Progenitor cell of endocrine pancreas (in vitro differentiated cells): ENCODE data around the gene BNIP3. TPM values are rescaled to one million over a fixed set of nuclear protein-coding genes. Genes with fewer than 3 reads are reported as not detected.

ENCODE experiments used
- DNase-seq: peaks from one replicate; pipeline ENCODE4 v3.0.0; 2021; ENCODE audit warnings: low spot score; ENCODE audit not compliant: unreplicated experiment
- H3K27ac Mint-ChIP-seq: 2 replicates; pipeline ENCODE4 v1.8.0; 2021; ENCODE audit warnings: mild to moderate bottlenecking, moderate library complexity, mixed read lengths
- H3K27me3 Mint-ChIP-seq: 2 replicates; pipeline ENCODE4 v1.8.0; 2021; ENCODE audit warnings: mixed read lengths
- H3K36me3 Mint-ChIP-seq: 2 replicates; pipeline ENCODE4 v1.8.0; 2022; ENCODE audit warnings: mixed read lengths; ENCODE audit not compliant: insufficient read depth
- H3K4me1 Mint-ChIP-seq: 2 replicates; pipeline ENCODE4 v1.8.0; 2021; ENCODE audit warnings: low read depth, mixed read lengths
- H3K4me3 Mint-ChIP-seq: 2 replicates; pipeline ENCODE4 v1.8.0; 2021; ENCODE audit warnings: low read depth, mild to moderate bottlenecking, moderate library complexity, mixed read lengths
- H3K9me3 Mint-ChIP-seq: 2 replicates; pipeline ENCODE4 v1.8.0; 2021; ENCODE audit warnings: low read depth, mixed read lengths
- total RNA-seq: library from RNA; stranded (reverse); gene quantifications from 2 replicates; pipeline ENCODE4 v1.2.1, GENCODE V29; 2021
- TF ChIP-seq, protein P1 (sequence below): fragments of 200-600 bp; sonication (generic); IDR thresholded peaks from one replicate; pipeline ENCODE4 v1.5.0; 2021; ENCODE audit warnings: antibody characterized with exemption, mild to moderate bottlenecking; ENCODE audit not compliant: unreplicated experiment

The BNIP3 gene
- total RNA-seq, 1 donor from 2014 or later, result 32.4 TPM

DNA sequence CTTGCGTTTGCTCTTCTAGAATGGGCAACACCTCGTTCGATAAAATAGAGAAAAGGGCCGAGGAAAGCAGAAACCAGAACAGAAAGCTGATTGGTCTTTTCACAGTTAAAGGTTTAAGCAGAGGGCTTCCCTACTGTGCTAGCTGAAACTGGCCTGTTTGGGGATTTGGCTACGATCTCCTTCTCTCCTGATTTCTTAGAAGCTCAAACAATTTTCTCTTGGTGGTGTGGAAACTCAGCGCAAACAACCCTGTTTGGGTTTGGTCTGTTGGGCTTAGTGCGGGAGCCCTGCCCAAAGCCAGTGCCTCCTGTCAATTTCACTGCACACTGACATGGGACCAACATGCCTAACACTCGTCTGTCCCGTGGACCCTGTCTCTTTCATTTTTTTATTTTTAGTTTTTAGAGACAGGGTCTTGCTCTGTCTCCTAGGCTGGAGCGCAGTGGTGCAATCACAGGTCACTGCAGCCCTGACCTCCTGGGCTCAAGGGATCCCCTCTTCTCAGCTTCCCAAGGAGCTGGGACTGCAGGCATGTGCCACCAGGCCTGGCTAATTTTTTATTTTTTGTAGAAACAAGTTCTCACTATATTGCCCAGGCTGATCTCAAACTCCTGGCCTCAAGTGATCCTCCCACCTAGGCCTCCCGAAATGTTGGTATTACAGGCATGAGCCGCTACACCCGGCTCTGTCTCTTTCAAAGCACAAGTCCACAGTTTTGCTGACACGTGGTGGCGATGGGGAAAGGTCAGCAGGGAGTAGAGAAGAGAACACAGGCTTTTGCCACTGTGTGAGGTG, 16.5 kb upstream of the BNIP3 start:
- no peaks in the 10 kb centered on the region for H3K36me3 Mint-ChIP-seq
- H3K27ac Mint-ChIP-seq, result peak overlapping the region; percentile 16
- H3K4me1 Mint-ChIP-seq, result peaks cover 22% of the 10 kb centered on the region
- H3K27me3 Mint-ChIP-seq, result peaks cover 35% of the 10 kb centered on the region
- no peak for DNase-seq
- H3K9me3 Mint-ChIP-seq, result no peaks in the 10 kb centered on the region
- no peak overlapping the region for H3K4me3 Mint-ChIP-seq
- TF ChIP-seq, protein P1, sequence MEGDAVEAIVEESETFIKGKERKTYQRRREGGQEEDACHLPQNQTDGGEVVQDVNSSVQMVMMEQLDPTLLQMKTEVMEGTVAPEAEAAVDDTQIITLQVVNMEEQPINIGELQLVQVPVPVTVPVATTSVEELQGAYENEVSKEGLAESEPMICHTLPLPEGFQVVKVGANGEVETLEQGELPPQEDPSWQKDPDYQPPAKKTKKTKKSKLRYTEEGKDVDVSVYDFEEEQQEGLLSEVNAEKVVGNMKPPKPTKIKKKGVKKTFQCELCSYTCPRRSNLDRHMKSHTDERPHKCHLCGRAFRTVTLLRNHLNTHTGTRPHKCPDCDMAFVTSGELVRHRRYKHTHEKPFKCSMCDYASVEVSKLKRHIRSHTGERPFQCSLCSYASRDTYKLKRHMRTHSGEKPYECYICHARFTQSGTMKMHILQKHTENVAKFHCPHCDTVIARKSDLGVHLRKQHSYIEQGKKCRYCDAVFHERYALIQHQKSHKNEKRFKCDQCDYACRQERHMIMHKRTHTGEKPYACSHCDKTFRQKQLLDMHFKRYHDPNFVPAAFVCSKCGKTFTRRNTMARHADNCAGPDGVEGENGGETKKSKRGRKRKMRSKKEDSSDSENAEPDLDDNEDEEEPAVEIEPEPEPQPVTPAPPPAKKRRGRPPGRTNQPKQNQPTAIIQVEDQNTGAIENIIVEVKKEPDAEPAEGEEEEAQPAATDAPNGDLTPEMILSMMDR, result no peak

DNA sequence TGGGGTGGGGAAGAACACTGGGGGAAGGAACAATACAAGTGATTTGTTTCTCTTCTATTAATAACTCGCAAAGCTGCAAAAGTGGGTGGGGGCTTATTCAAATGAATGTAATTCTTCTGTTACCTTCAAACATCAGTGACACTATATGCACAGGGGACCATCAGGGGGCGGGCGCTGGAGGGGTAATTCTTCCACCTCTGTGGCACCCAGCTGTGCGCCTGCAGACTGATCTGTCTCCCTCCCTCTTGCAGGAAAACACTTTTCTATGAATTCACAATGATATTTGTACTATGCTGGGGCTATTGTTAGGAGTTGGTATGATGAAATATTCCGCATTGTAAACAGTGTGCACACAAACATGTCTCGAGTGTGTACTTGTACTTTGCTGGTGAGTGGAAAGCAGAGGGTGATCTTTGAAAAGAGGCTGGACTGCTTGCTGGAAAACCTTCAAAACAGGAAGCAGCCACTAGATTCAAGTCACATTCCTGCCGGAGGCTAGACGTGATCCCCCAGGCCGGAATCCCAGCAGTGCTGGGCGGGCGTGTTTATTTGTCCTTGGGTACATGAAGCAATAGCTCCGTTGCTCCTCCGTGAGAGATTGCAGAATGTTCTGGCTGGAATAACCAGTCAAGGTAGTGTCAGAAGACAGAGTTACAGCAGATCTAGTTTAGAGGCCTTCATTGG, 15.8 kb upstream of the BNIP3 start:
- Mint-ChIP-seq H3K4me1 (peaks cover 22% of the 10 kb centered on the region), H3K9me3 (no peaks in the 10 kb centered on the region), H3K27me3 (peaks cover 30% of the 10 kb centered on the region), H3K27ac (no peak overlapping the region), H3K36me3 (no peaks in the 10 kb centered on the region), H3K4me3 (no peak overlapping the region)
- TF ChIP-seq, protein P1, result no peak
- DNase-seq, result no peak

DNA sequence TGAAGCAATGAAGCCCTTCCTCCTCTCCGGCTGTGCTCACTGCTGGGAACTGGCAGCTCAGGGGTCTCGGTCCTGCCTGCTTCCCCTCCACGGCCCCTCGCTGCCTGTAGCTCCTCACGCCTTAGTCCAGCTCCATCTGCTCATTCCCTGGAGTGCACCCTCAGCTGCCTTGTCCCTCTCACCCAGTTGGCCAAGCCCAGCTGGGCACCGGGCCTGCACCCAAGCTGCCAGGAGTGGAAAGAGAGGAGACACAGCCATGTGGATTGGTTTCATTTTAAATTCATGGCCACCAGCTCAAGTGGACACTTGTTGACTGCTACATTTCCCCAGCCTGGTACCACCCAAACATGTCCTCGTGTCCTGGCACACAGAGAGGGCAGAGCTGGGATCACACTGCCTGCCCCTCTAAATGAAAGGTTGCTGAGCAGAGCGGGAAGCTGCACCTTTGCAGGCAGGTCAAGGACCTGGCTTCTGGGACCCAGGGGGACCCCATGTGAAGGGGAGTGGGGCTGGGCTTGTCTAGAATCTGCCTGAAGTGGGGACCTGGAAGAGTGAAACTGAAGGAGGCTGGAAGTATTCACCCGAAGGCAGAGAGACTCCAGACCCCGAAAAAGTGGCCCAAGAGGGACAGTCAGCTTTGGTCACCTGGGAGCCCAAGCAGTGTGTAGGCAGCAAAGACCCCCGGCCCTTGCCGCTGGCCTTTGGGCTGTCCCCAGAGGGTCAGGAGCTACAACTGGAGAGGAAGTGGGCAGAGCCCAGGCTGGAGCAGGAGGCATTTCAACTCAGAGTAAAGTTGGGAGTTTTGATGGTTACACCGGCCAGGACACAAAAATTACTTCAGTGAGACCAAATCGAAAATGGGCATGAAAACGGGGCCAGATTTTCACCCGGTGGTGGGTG, 15.0 kb upstream of the BNIP3 start:
- Mint-ChIP-seq H3K4me1 (peaks cover 22% of the 10 kb centered on the region), H3K27me3 (peaks cover 27% of the 10 kb centered on the region), H3K4me3 (no peak overlapping the region), H3K36me3 (no peaks in the 10 kb centered on the region), H3K27ac (no peak overlapping the region), H3K9me3 (no peaks in the 10 kb centered on the region)
- no peak for DNase-seq
- TF ChIP-seq, protein P1, result no peak

DNA sequence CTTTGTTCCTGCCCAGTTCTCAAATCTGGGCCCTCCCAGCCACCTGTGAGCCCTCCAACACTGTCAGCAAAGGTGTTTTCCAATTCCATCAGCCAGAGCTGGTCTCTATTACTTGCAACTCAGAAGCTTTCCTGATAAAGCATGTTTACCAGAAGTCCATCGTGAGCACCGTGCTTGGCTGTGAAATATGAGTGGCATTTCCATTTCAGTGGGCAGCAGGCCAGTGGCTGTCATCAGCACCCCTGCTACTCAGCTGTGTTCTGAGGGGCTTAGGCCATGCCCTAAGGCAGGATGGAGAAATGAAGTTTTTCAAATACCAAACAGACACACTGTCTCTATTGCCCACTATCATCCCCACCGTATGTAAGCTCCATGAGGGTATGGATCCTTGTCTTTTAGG, 12.7 kb upstream of the BNIP3 start:
- Mint-ChIP-seq H3K9me3 (no peaks in the 10 kb centered on the region), H3K27ac (no peak overlapping the region), H3K36me3 (no peaks in the 10 kb centered on the region), H3K4me1 (peaks cover 17% of the 10 kb centered on the region), H3K27me3 (peaks cover 20% of the 10 kb centered on the region), H3K4me3 (no peak overlapping the region)
- TF ChIP-seq, protein P1, result no peak
- no peak for DNase-seq

DNA sequence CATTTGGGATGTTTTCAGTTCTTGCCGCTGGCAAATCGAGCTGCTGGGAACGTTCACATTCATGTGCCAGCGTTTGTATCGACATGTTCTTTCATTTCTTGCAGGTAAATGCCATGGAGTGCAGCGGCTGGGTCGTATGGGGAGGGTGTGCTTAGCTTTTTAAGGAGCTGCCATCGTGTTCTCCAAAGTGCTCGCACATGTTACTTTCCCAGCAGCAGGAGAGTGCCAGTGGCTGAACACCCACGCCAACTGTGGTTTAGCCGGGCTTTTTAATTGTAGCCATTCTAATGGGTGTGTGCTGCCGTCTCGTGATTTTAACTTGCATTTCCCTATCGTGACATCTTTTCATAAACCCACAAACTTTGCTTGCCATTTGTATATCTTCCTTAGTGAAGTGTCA, 11.6 kb upstream of the BNIP3 start:
- TF ChIP-seq, protein P1, result no peak
- Mint-ChIP-seq H3K36me3 (no peaks in the 10 kb centered on the region), H3K9me3 (no peaks in the 10 kb centered on the region), H3K27me3 (peaks cover 23% of the 10 kb centered on the region), H3K4me1 (peaks cover 13% of the 10 kb centered on the region), H3K4me3 (no peak overlapping the region), H3K27ac (no peak overlapping the region)
- no peak for DNase-seq
